Endothelial cell of umbilical vein (primary cell): ENCODE data around the gene FGF6. TPM values are rescaled to one million over a fixed set of nuclear protein-coding genes. Genes with fewer than 3 reads are reported as not detected.

Source experiments
- BruUV-seq: library from RNA; stranded (reverse); fragments of 400-500 nt; replicated peaks from 2 replicates; lab custom pipeline; 2021; lab: Mats Ljungman, UMichigan
- CTCF ChIA-PET: fragments of 300-600, 350-600 bp; sonication (Branson Sonifier 250); formaldehyde crosslinking; loops from one replicate; lab custom pipeline; 2021; ENCODE audit warnings: antibody characterized with exemption, inconsistent platforms; lab: Charles Lee
- POLR2A ChIA-PET: fragments of 300-600, 350-600 bp; sonication (Branson Sonifier 250); formaldehyde crosslinking; loops from one replicate; lab custom pipeline; 2021; ENCODE audit warnings: antibody characterized with exemption, inconsistent platforms; lab: Charles Lee
- DNase-seq: peaks from one replicate; pipeline ENCODE4 v3.0.0-alpha.2; 2011; ENCODE audit warnings: low read depth, low spot score
- FAIRE-seq: peaks from 2 replicates; lab custom pipeline; 2011; peaks lifted over from hg19 to GRCh38; lab: Jason Lieb, UNC
- H2AFZ ChIP-seq: 2 replicates; pipeline ENCODE4 v1.6.0; 2012; ENCODE audit warnings: low read depth, low read length, control low read depth, inconsistent platforms
- H3K27ac ChIP-seq: 2 replicates; pipeline ENCODE4 v1.5.1; 2011; ENCODE audit warnings: low read depth, mild to moderate bottlenecking, control low read depth, low read length, moderate library complexity; ENCODE audit not compliant: insufficient read depth
- H3K27me3 ChIP-seq, 2 experiments: 2 replicates each; pipeline versions ENCODE4 v1.6.0 to v1.6.1; 2011; ENCODE audit warnings: low read length in 2 of 2, mixed read lengths in 1 of 2; ENCODE audit not compliant: control insufficient read depth in 2 of 2, insufficient read depth in 2 of 2
- H3K36me3 ChIP-seq, 2 experiments: 2 replicates in 1 of 2; 3 replicates in 1 of 2; pipeline ENCODE4 v1.5.1; 2011; ENCODE audit warnings: low read length in 2 of 2, mild to moderate bottlenecking in 1 of 2, moderate library complexity in 1 of 2; ENCODE audit not compliant: control insufficient read depth in 2 of 2, insufficient read depth in 2 of 2; ENCODE audit errors: extremely low read depth in 1 of 2
- H3K4me1 ChIP-seq: 3 replicates; pipeline ENCODE4 v1.5.1; 2011; ENCODE audit warnings: mild to moderate bottlenecking, low read length; ENCODE audit not compliant: control insufficient read depth, insufficient read depth; ENCODE audit errors: extremely low read depth
- H3K4me2 ChIP-seq: 2 replicates; pipeline ENCODE4 v1.6.1; 2011; ENCODE audit warnings: low read length, control low read depth, mixed read lengths; ENCODE audit not compliant: insufficient read depth
- H3K4me3 ChIP-seq, 3 experiments: fragments of 200-600 bp in 1 of 3; sonication (generic), shearing (Covaris generic) in 1 of 3; replicated peaks in 1 of 3; 2 replicates each; pipeline ENCODE4 v1.5.1; 2011 to 2016; ENCODE audit warnings: control low read depth in 3 of 3, low read length in 3 of 3, mild to moderate bottlenecking in 2 of 3, inconsistent platforms in 1 of 3, low read depth in 1 of 3, moderate library complexity in 1 of 3; ENCODE audit not compliant: insufficient read depth in 1 of 3
- H3K79me2 ChIP-seq: 2 replicates; pipeline ENCODE4 v1.6.0; 2012; ENCODE audit warnings: low read length, inconsistent platforms; ENCODE audit not compliant: control insufficient read depth, insufficient read depth
- H3K9ac ChIP-seq: replicated peaks from 2 replicates; pipeline ENCODE3; 2011; ENCODE audit warnings: low read length, control low read depth; ENCODE audit not compliant: insufficient read depth; ENCODE audit errors: extremely low read depth
- H3K9me1 ChIP-seq: replicated peaks from 3 replicates; pipeline ENCODE4 v1.6.0; 2011; ENCODE audit warnings: mild to moderate bottlenecking, low read length; ENCODE audit not compliant: control insufficient read depth, insufficient read depth; ENCODE audit errors: extremely low read depth
- H3K9me3 ChIP-seq: replicated peaks from 2 replicates; pipeline ENCODE4 v1.5.1; 2012; ENCODE audit warnings: low read length, inconsistent platforms; ENCODE audit not compliant: control insufficient read depth, insufficient read depth
- H4K20me1 ChIP-seq: replicated peaks from 2 replicates; pipeline ENCODE3; 2011; ENCODE audit warnings: mild to moderate bottlenecking, low read length; ENCODE audit not compliant: control insufficient read depth, insufficient read depth; ENCODE audit errors: extremely low read depth
- EZH2 ChIP-seq: IDR thresholded peaks from 2 replicates; pipeline ENCODE4 v1.6.1; 2012; ENCODE audit warnings: borderline replicate concordance, low read depth, mild to moderate bottlenecking, moderate library complexity, low read length, inconsistent platforms; ENCODE audit not compliant: severe bottlenecking
- FOS ChIP-seq: IDR thresholded peaks from 2 replicates; pipeline ENCODE4 v1.6.1; 2011; ENCODE audit warnings: mild to moderate bottlenecking, low read length, moderate library complexity, borderline replicate concordance; ENCODE audit not compliant: insufficient read depth
- GATA2 ChIP-seq: IDR thresholded peaks from 2 replicates; pipeline ENCODE4 v1.7.0; 2011; ENCODE audit warnings: low read depth, mild to moderate bottlenecking, moderate library complexity, mixed read lengths, low read length; ENCODE audit not compliant: insufficient read length, insufficient read depth
- JUN ChIP-seq: IDR thresholded peaks from 2 replicates; pipeline ENCODE4 v1.6.1; 2011; ENCODE audit warnings: borderline replicate concordance, low read depth; ENCODE audit not compliant: insufficient read length, insufficient read depth
- MYC ChIP-seq: IDR thresholded peaks from one replicate; pipeline ENCODE4 v1.6.1; 2011; ENCODE audit warnings: mild to moderate bottlenecking, low read depth, low read length
- POLR2A ChIP-seq: IDR thresholded peaks from 2 replicates; pipeline ENCODE4 v1.6.1; 2012; ENCODE audit warnings: low read depth, mild to moderate bottlenecking, control low read depth, low read length
- POLR2AphosphoS5 ChIP-seq: IDR thresholded peaks from 2 replicates; pipeline ENCODE4 v1.6.1; 2012; ENCODE audit warnings: low read depth, mild to moderate bottlenecking, control low read depth, low read length, moderate library complexity; ENCODE audit not compliant: insufficient read depth
- dilution Hi-C: fragments of 300-500 bp; cut with MboI; formaldehyde crosslinking; loops from one replicate; pipeline ENCODE4 v1.15.0; 2019; ENCODE audit warnings: low sequenced_read_pairs; ENCODE audit not compliant: extremely low pct_ligation_motif_present
- intact Hi-C: fragments of 100-400 bp; cut with micrococcal nuclease; formaldehyde crosslinking; loops from one replicate; pipeline ENCODE4 v1.10.0; 2022
- polyA plus RNA-seq, 4 experiments: library from polyadenylated mRNA; depleted of rRNA in 3 of 4; stranded (reverse) in 3 of 4; unstranded in 1 of 4; fragments of >200 nt; gene quantifications; 2 replicates each; pipeline versions ENCODE4 v1.2.1 to v1.2.3, GENCODE V29; 2011 to 2012; ENCODE audit warnings: missing spikeins in 1 of 4
- total RNA-seq: library from RNA; stranded (reverse); gene quantifications from 2 replicates; pipeline ENCODE4 v1.2.3, GENCODE V29; 2021
- TF ChIP-seq, protein P1 (sequence below): IDR thresholded peaks from 2 replicates; pipeline ENCODE4 v1.6.1; 2011; ENCODE audit not compliant: insufficient read depth, insufficient read length
- TF ChIP-seq, protein P2 (sequence below), 2 donors: IDR thresholded peaks; 1 replicate in 1 of 2; 2 replicates in 1 of 2; pipeline ENCODE4 v1.5.1; 2011; ENCODE audit warnings: low read length in 2 of 2, mild to moderate bottlenecking in 2 of 2, moderate library complexity in 2 of 2, control low read depth in 1 of 2, inconsistent platforms in 1 of 2, low read depth in 1 of 2; ENCODE audit not compliant: insufficient read depth in 1 of 2; ENCODE audit errors: extremely low read depth in 1 of 2

The FGF6 gene
- total and polyA plus RNA-seq, 2 donors (not counting 3 experiments of a cell fraction or from before 2014, with no cell fraction given): not detected

DNA sequence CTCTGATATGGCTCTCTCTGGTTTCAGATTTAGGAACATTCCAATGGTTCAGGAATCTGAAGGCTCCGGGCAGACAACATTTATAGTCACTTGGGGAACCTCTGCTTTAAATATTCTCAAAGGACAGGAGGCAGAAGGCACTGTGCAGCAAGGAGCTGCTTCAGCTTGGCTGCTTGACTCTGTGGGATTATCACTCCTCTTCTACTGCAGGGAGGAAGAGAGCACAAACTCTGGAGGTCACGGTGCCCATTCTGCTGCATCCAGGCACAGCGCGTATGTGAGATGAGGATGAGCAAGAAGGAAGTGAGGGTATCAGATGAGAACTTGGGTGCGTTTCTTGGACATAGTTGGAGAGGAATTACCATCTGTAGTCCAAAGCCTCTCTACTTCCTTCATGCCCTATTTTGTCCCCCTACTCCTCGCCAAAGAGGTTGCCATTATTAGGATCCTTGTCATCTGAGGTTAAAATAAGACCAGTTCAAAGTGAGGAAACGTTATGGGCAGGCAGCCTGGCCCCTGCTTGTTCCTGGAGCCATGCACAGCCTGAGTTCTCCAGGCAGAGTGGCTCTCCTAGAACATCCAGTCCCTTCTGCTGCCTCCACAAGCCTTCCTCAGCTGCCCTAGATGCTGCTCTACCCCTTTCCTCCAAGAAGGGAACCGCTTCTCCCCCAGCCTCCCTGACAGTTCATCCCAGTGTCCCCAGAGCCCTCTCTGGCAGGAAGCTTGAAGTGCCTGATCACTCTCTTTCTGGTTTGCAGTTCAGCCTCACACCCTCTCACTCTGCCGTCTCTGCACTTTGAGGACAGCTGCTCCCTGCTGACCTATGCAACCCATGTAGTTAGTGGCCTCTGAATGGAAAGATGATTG is 12.5 kb downstream of the FGF6 start:
- Histone ChIP-seq H3K27ac (no peak overlapping the region), H3K79me2 (no peaks in the 10 kb centered on the region), H3K4me1 (no peaks in the 10 kb centered on the region), H3K4me2 (no peak overlapping the region), H3K9me1 (no peaks in the 10 kb centered on the region), H3K36me3 (no peaks in the 10 kb centered on the region), H3K9me3 (no peaks in the 10 kb centered on the region), H4K20me1 (no peaks in the 10 kb centered on the region), H3K9ac (no peak overlapping the region), H3K4me3 (no peak overlapping the region), H3K27me3 (no peaks in the 10 kb centered on the region), H2AFZ (no peak overlapping the region)
- intact Hi-C loops: no loop called here
- BruUV-seq: no TSS peak
- FAIRE-seq: no peak
- ChIA-PET CTCF (interaction anchor here (0.7 kb wide), 1 partner anchor 11 kb away, joined by 3 read pairs; no protein-coding TSS in a partner anchor), POLR2A (no interaction called here)
- no peak for DNase-seq
- dilution Hi-C loops: no loop called here
- TF ChIP-seq GATA2: no peak
- TF ChIP-seq, protein P1, sequence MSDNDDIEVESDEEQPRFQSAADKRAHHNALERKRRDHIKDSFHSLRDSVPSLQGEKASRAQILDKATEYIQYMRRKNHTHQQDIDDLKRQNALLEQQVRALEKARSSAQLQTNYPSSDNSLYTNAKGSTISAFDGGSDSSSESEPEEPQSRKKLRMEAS: no peak
- TF ChIP-seq MYC: no peak
- TF ChIP-seq EZH2: no peak
- TF ChIP-seq JUN: no peak
- TF ChIP-seq, protein P2, sequence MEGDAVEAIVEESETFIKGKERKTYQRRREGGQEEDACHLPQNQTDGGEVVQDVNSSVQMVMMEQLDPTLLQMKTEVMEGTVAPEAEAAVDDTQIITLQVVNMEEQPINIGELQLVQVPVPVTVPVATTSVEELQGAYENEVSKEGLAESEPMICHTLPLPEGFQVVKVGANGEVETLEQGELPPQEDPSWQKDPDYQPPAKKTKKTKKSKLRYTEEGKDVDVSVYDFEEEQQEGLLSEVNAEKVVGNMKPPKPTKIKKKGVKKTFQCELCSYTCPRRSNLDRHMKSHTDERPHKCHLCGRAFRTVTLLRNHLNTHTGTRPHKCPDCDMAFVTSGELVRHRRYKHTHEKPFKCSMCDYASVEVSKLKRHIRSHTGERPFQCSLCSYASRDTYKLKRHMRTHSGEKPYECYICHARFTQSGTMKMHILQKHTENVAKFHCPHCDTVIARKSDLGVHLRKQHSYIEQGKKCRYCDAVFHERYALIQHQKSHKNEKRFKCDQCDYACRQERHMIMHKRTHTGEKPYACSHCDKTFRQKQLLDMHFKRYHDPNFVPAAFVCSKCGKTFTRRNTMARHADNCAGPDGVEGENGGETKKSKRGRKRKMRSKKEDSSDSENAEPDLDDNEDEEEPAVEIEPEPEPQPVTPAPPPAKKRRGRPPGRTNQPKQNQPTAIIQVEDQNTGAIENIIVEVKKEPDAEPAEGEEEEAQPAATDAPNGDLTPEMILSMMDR (IDR thresholded peaks at IDR 0.05; ENCODE audit: extremely low read depth in 1 of 2, insufficient read depth in 1 of 2, low read depth in 1 of 2, low read length in 2 of 2): no peak
- TF ChIP-seq POLR2A: no peak
- TF ChIP-seq FOS: no peak
- no peak for TF ChIP-seq POLR2AphosphoS5
